Measurements from ENCODE around the gene LRP1.

- TF ChIP-seq CTCF (IDR thresholded peaks at IDR 0.05; ENCODE audit: low read depth, low read length, missing input control) (no peak), SP1 (IDR thresholded peaks at IDR 0.05) (no peak), ZBTB33 (IDR thresholded peaks at IDR 0.05) (no peak), TAF1 (conservative IDR thresholded peaks at IDR 0.05) (no peak), GABPA (IDR thresholded peaks at IDR 0.05 in 1 of 2, conservative IDR thresholded peaks at IDR 0.05 in 1 of 2) (no peak), YY1 (IDR thresholded peaks at IDR 0.05) (no peak), MAX (IDR thresholded peaks at IDR 0.05) (no peak), JUND (IDR thresholded peaks at IDR 0.05) (no peak), REST (IDR thresholded peaks at IDR 0.05) (no peak), FOXA1 (IDR thresholded peaks at IDR 0.05) (no peak)
- TF ChIP-seq, protein P1, sequence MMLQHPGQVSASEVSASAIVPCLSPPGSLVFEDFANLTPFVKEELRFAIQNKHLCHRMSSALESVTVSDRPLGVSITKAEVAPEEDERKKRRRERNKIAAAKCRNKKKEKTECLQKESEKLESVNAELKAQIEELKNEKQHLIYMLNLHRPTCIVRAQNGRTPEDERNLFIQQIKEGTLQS (IDR thresholded peaks at IDR 0.05), result no peak
Measured at GRCh38 chr12:57223191-57224165, 95.2 kb downstream of the LRP1 start.
